Measurements from ENCODE around the gene SPRR2F. TPM values are rescaled to one million over a fixed set of nuclear protein-coding genes. Genes with fewer than 3 reads are reported as not detected.
"Not testable (repeated sequence)": the region's sequence is repeated elsewhere in the genome, so short reads cannot be mapped to it uniquely, and the experiment has no call there.

Gene SPRR2F
- total RNA-seq, 1 experiment from 2014 or later, result not detected

- CTCF ChIA-PET, result not testable (repeated sequence)
These were observed 862 bp downstream of the SPRR2F start for GRCh38 chr1:153112454-153112853.

GRCh38 chr1:153100245-153100644 lies 13.1 kb downstream of the SPRR2F start:
- 0 out of 2 replicates have a peak overlapping the region, but pooled peaks have one; percentile 30 for H3K9ac ChIP-seq (ENCODE audit: low read length)
- H3K4me1 ChIP-seq (ENCODE audit: insufficient read depth, low read length), result peaks cover 18% of the 10 kb centered on the region
- CTCF ChIA-PET, result no interaction called here
- H3K9me2 ChIP-seq (replicated peaks; ENCODE audit: low read length), result no peaks in the 10 kb centered on the region
- BruUV-seq (replicated peaks), result no TSS peak
- DNase-seq, result peak; percentile 97
- H3K79me2 ChIP-seq (ENCODE audit: low read length), result no peaks in the 10 kb centered on the region
- intact Hi-C loops (cut with micrococcal nuclease), result no loop called here
- POLR2A ChIA-PET (ENCODE audit: unreplicated experiment), result no interaction called here
- no peaks in the 10 kb centered on the region for H3K27me3 ChIP-seq (ENCODE audit: low read length)
- ATAC-seq, result peak; percentile 94
- no peak for TF ChIP-seq CTCF (conservative IDR thresholded peaks at IDR 0.05; ENCODE audit: low read depth, low read length)
- TF ChIP-seq EZH2phosphoT487 (IDR thresholded peaks at IDR 0.05; ENCODE audit: borderline replicate concordance, low read length), result no peak
- TF ChIP-seq EZH2 (IDR thresholded peaks at IDR 0.05; ENCODE audit: low read length, unreplicated experiment), result no peak
- peak overlapping the region; percentile 81 for H3K27ac ChIP-seq (ENCODE audit: low read length)
- H2AFZ ChIP-seq (ENCODE audit: low read length), result 0 out of 2 replicates have a peak overlapping the region, but pooled peaks have one; percentile 16
- no peaks in the 10 kb centered on the region for H4K20me1 ChIP-seq (ENCODE audit: low read length)
- H3K4me2 ChIP-seq (ENCODE audit: low read length), result peak overlapping the region; percentile 63
- 0 out of 2 replicates have a peak overlapping the region, but pooled peaks have one; percentile 10 for H3K4me3 ChIP-seq (ENCODE audit: low read length)
- no peaks in the 10 kb centered on the region for H3K36me3 ChIP-seq (ENCODE audit: low read depth, low read length)
- no peaks in the 10 kb centered on the region for H3F3A ChIP-seq (ENCODE audit: low read length, unreplicated experiment)
- no peaks in the 10 kb centered on the region for H3K9me3 ChIP-seq (ENCODE audit: low read length)

More at GRCh38 chr1:153112454-153112853, 862 bp downstream of the SPRR2F start:
- H4K20me1 ChIP-seq (ENCODE audit: low read length); H3K27ac ChIP-seq (ENCODE audit: low read length); ATAC-seq; H3K4me1 ChIP-seq (ENCODE audit: insufficient read depth, low read length); intact Hi-C loops (cut with micrococcal nuclease); H3K9me2 ChIP-seq (replicated peaks; ENCODE audit: low read length); H3K79me2 ChIP-seq (ENCODE audit: low read length); BruUV-seq (replicated peaks); H2AFZ ChIP-seq (ENCODE audit: low read length); H3K36me3 ChIP-seq (ENCODE audit: low read depth, low read length); H3K27me3 ChIP-seq (ENCODE audit: low read length); DNase-seq; H3K9ac ChIP-seq (ENCODE audit: low read length); H3K4me3 ChIP-seq (ENCODE audit: low read length); H3K9me3 ChIP-seq (ENCODE audit: low read length); H3K4me2 ChIP-seq (ENCODE audit: low read length); POLR2A ChIA-PET (ENCODE audit: unreplicated experiment); H3F3A ChIP-seq (ENCODE audit: low read length, unreplicated experiment): not testable (repeated sequence)

- POLR2A ChIA-PET (ENCODE audit: unreplicated experiment), result no interaction called here
- H2AFZ ChIP-seq (ENCODE audit: low read length), result peak overlapping the region; percentile 56
- no peaks in the 10 kb centered on the region for H3K79me2 ChIP-seq (ENCODE audit: low read length)
- BruUV-seq (replicated peaks), result no TSS peak
- DNase-seq, result peak; percentile 23
- H3K4me2 ChIP-seq (ENCODE audit: low read length), result peak overlapping the region; percentile 63
- intact Hi-C loops (cut with micrococcal nuclease), result no loop called here
- H3K9ac ChIP-seq (ENCODE audit: low read length), result peak overlapping the region; percentile 30; the same call in 1 of the 2 replicates
- TF ChIP-seq CTCF (conservative IDR thresholded peaks at IDR 0.05; ENCODE audit: low read depth, low read length), result no peak
- no peak for TF ChIP-seq EZH2 (IDR thresholded peaks at IDR 0.05; ENCODE audit: low read length, unreplicated experiment)
- no peak for TF ChIP-seq EZH2phosphoT487 (IDR thresholded peaks at IDR 0.05; ENCODE audit: borderline replicate concordance, low read length)
- H3K4me1 ChIP-seq (ENCODE audit: insufficient read depth, low read length), result peaks cover 18% of the 10 kb centered on the region
- ATAC-seq, result no peak
- H3K9me2 ChIP-seq (replicated peaks; ENCODE audit: low read length), result no peaks in the 10 kb centered on the region
- H3K27ac ChIP-seq (ENCODE audit: low read length), result peak overlapping the region; percentile 81
- no peaks in the 10 kb centered on the region for H3K27me3 ChIP-seq (ENCODE audit: low read length)
- no peaks in the 10 kb centered on the region for H3K9me3 ChIP-seq (ENCODE audit: low read length)
- H3K36me3 ChIP-seq (ENCODE audit: low read depth, low read length), result no peaks in the 10 kb centered on the region
- no peaks in the 10 kb centered on the region for H3F3A ChIP-seq (ENCODE audit: low read length, unreplicated experiment)
- 0 out of 2 replicates have a peak overlapping the region, but pooled peaks have one; percentile 10 for H3K4me3 ChIP-seq (ENCODE audit: low read length)
- no peaks in the 10 kb centered on the region for H4K20me1 ChIP-seq (ENCODE audit: low read length)
- CTCF ChIA-PET, result no interaction called here
These were observed 13.8 kb downstream of the SPRR2F start for GRCh38 chr1:153099461-153100045.
